H1 (cell line): Measurements from ENCODE around the gene CACNA1G. TPM values are rescaled to one million over a fixed set of nuclear protein-coding genes. Genes with fewer than 3 reads are reported as not detected.
A peak's percentile ranks its signal among the peaks of the same experiment; 100 is the strongest.

ENCODE experiments used
- CTCF ChIA-PET: fragments of 300-600 bp; sonication (Branson Sonifier 250); formaldehyde crosslinking; loops from one replicate; lab custom pipeline; 2021; ENCODE audit not compliant: partially characterized antibody; lab: Charles Lee
- POLR2A ChIA-PET: fragments of 300-600 bp; sonication (Branson Sonifier 250); formaldehyde crosslinking; loops from one replicate; lab custom pipeline; 2021; ENCODE audit warnings: inconsistent platforms; ENCODE audit not compliant: partially characterized antibody; lab: Charles Lee
- DNase-seq, 2 experiments: peaks; one replicate each; pipeline versions ENCODE4 v3.0.0 to v3.0.0-alpha.2; 2010 to 2022; ENCODE audit warnings: low spot score in 2 of 2, low read depth in 1 of 2, mixed read lengths in 1 of 2
- FAIRE-seq: peaks from 2 replicates; lab custom pipeline; 2011; peaks lifted over from hg19 to GRCh38; lab: Jason Lieb, UNC
- H2AFZ ChIP-seq: 2 replicates; pipeline ENCODE4 v1.8.1; 2012; ENCODE audit warnings: low read length, inconsistent platforms
- H2AK5ac ChIP-seq: 2 replicates; pipeline ENCODE4 v1.6.1; 2013; ENCODE audit warnings: low read depth, low read length
- H2BK120ac ChIP-seq: replicated peaks from 2 replicates; pipeline ENCODE3; 2013; ENCODE audit warnings: low read depth, low read length, inconsistent platforms
- H2BK12ac ChIP-seq: 2 replicates; pipeline ENCODE4 v1.6.1; 2013; ENCODE audit warnings: low read depth, low read length
- H2BK15ac ChIP-seq: 2 replicates; pipeline ENCODE4 v1.6.1; 2013; ENCODE audit warnings: low read length
- H2BK20ac ChIP-seq: 2 replicates; pipeline ENCODE4 v1.6.1; 2013; ENCODE audit warnings: low read length
- H2BK5ac ChIP-seq: 2 replicates; pipeline ENCODE4 v1.6.1; 2013; ENCODE audit warnings: low read depth, low read length
- H3K14ac ChIP-seq: 2 replicates; pipeline ENCODE4 v1.6.1; 2013; ENCODE audit warnings: inconsistent platforms; ENCODE audit not compliant: insufficient read length
- H3K18ac ChIP-seq: 2 replicates; pipeline ENCODE4 v1.6.1; 2013; ENCODE audit warnings: low read length; ENCODE audit errors: extremely low read depth
- H3K23ac ChIP-seq: 2 replicates; pipeline ENCODE4 v1.6.1; 2013; ENCODE audit warnings: inconsistent platforms; ENCODE audit not compliant: insufficient read length
- H3K23me2 ChIP-seq: 2 replicates; pipeline ENCODE4 v1.6.1; 2013; ENCODE audit warnings: low read depth, low read length
- H3K27ac ChIP-seq: 2 replicates; pipeline ENCODE4 v1.6.1; 2011; ENCODE audit warnings: low read depth, low read length, inconsistent platforms
- H3K27me3 ChIP-seq, 4 experiments: replicated peaks in 1 of 4; 1 replicate in 1 of 4; 2 replicates in 3 of 4; pipeline versions ENCODE4 v1.6.1 to v1.8.1; 2011 to 2013; ENCODE audit warnings: low read length in 3 of 4, mild to moderate bottlenecking in 3 of 4, inconsistent platforms in 2 of 4, mixed read lengths in 2 of 4, moderate library complexity in 1 of 4; ENCODE audit not compliant: control insufficient read depth in 3 of 4, insufficient read depth in 3 of 4; ENCODE audit errors: extremely low read depth in 1 of 4
- H3K36me3 ChIP-seq, 4 experiments: 2 replicates each; pipeline versions ENCODE4 v1.6.1 to v1.8.1; 2011 to 2013; ENCODE audit warnings: mild to moderate bottlenecking in 4 of 4, low read length in 3 of 4, moderate library complexity in 2 of 4, control low read depth in 1 of 4, inconsistent platforms in 1 of 4; ENCODE audit not compliant: insufficient read depth in 4 of 4, control insufficient read depth in 2 of 4
- H3K4ac ChIP-seq: replicated peaks from 2 replicates; pipeline ENCODE3; 2013; ENCODE audit warnings: low read length, low read depth, mixed read lengths, inconsistent platforms; ENCODE audit not compliant: insufficient read length
- H3K4me1 ChIP-seq, 4 experiments: replicated peaks in 1 of 4; 1 replicate in 1 of 4; 2 replicates in 3 of 4; pipeline versions ENCODE4 v1.6.1 to v1.8.1; 2011 to 2013; ENCODE audit warnings: low read length in 3 of 4, inconsistent platforms in 2 of 4, mixed read lengths in 1 of 4; ENCODE audit not compliant: insufficient read depth in 4 of 4, control insufficient read depth in 3 of 4
- H3K4me2 ChIP-seq, 2 experiments: 2 replicates each; pipeline versions ENCODE4 v1.6.1 to v1.8.1; 2011 to 2013; ENCODE audit warnings: low read depth in 2 of 2, low read length in 2 of 2, control low read depth in 1 of 2, inconsistent platforms in 1 of 2, mild to moderate bottlenecking in 1 of 2; ENCODE audit not compliant: insufficient read depth in 1 of 2
- H3K4me3 ChIP-seq, 4 experiments: fragments of 200-600, 300-600 bp in 1 of 4; sonication (generic), shearing (Covaris generic), sonication (Bioruptor Twin) in 1 of 4; 2 replicates each; pipeline versions ENCODE4 v1.5.1 to v1.8.1; 2011 to 2016; ENCODE audit warnings: low read length in 4 of 4, low read depth in 3 of 4, control low read depth in 2 of 4, inconsistent platforms in 2 of 4, mild to moderate bottlenecking in 2 of 4, mixed read lengths in 1 of 4, moderate library complexity in 1 of 4; ENCODE audit not compliant: insufficient read depth in 2 of 4; ENCODE audit errors: extremely low read depth in 1 of 4
- H3K56ac ChIP-seq: replicated peaks from 2 replicates; pipeline ENCODE3; 2013; ENCODE audit warnings: low read depth, mild to moderate bottlenecking, mixed read lengths, low read length, inconsistent platforms; ENCODE audit not compliant: insufficient read length
- H3K79me1 ChIP-seq: 2 replicates; pipeline ENCODE4 v1.6.1; 2013; ENCODE audit warnings: low read depth, low read length, control low read depth
- H3K79me2 ChIP-seq, 2 experiments: 2 replicates each; pipeline versions ENCODE4 v1.6.1 to v1.8.1; 2012 to 2013; ENCODE audit warnings: low read length in 2 of 2, mild to moderate bottlenecking in 2 of 2, inconsistent platforms in 1 of 2; ENCODE audit not compliant: insufficient read depth in 2 of 2, control insufficient read depth in 1 of 2
- H3K9ac ChIP-seq, 4 experiments: replicated peaks in 1 of 4; 1 replicate in 1 of 4; 2 replicates in 3 of 4; pipeline versions ENCODE4 v1.6.1 to v1.8.1; 2011 to 2013; ENCODE audit warnings: low read depth in 3 of 4, low read length in 3 of 4, control low read depth in 2 of 4, mild to moderate bottlenecking in 2 of 4, moderate library complexity in 2 of 4, inconsistent platforms in 1 of 4; ENCODE audit errors: extremely low read depth in 1 of 4
- H3K9me3 ChIP-seq, 2 experiments: 2 replicates each; pipeline versions ENCODE4 v1.6.1 to v1.8.1; 2012 to 2013; ENCODE audit warnings: mild to moderate bottlenecking in 2 of 2, moderate library complexity in 2 of 2, control low read depth in 1 of 2, inconsistent platforms in 1 of 2, low read depth in 1 of 2, low read length in 1 of 2, mixed read lengths in 1 of 2; ENCODE audit not compliant: insufficient read depth in 2 of 2
- H4K20me1 ChIP-seq, 2 experiments: replicated peaks in 1 of 2; 2 replicates each; pipeline versions ENCODE3 to v1.8.1; 2011 to 2013; ENCODE audit warnings: inconsistent platforms in 2 of 2, low read length in 2 of 2, mild to moderate bottlenecking in 1 of 2; ENCODE audit not compliant: insufficient read depth in 2 of 2, control insufficient read depth in 1 of 2
- H4K5ac ChIP-seq: 2 replicates; pipeline ENCODE4 v1.6.1; 2013; ENCODE audit warnings: low read length, low read depth, mixed read lengths, inconsistent platforms; ENCODE audit not compliant: insufficient read length
- H4K8ac ChIP-seq: 2 replicates; pipeline ENCODE4 v1.8.0; 2013; ENCODE audit warnings: mild to moderate bottlenecking, moderate library complexity, low read length, inconsistent platforms; ENCODE audit not compliant: insufficient read depth; ENCODE audit errors: extremely low read depth
- H4K91ac ChIP-seq: replicated peaks from 2 replicates; pipeline ENCODE3; 2013; ENCODE audit warnings: low read length, mixed read lengths, inconsistent platforms; ENCODE audit not compliant: insufficient read length
- BACH1 ChIP-seq: IDR thresholded peaks from 2 replicates; pipeline ENCODE4 v1.6.1; 2012; ENCODE audit warnings: low read length, improper control_type of control experiment
- CBX5 ChIP-seq: fragments of 300-800, 300-1000 bp; sonication (generic); IDR thresholded peaks from 2 replicates; pipeline ENCODE4 v1.7.1; 2016; ENCODE audit warnings: antibody characterized with exemption, low read length, low read depth
- CBX8 ChIP-seq: fragments of 300-800, 300-1000 bp; sonication (generic); IDR thresholded peaks from 2 replicates; pipeline ENCODE4 v1.7.1; 2016; ENCODE audit warnings: low read depth, low read length, borderline replicate concordance
- EZH2 ChIP-seq: fragments of 200-600 bp; sonication (generic); IDR thresholded peaks from 2 replicates; pipeline ENCODE4 v1.7.1; 2012; ENCODE audit warnings: low read depth, mild to moderate bottlenecking, moderate library complexity, low read length, inconsistent platforms; ENCODE audit not compliant: severe bottlenecking
- KDM4A ChIP-seq: IDR thresholded peaks from one replicate; pipeline ENCODE4 v1.7.1; 2012; ENCODE audit warnings: low read depth, mild to moderate bottlenecking, moderate library complexity, low read length, inconsistent platforms; ENCODE audit not compliant: severe bottlenecking
- NRF1 ChIP-seq: IDR thresholded peaks from 2 replicates; pipeline ENCODE4 v1.6.1; 2011; ENCODE audit warnings: mild to moderate bottlenecking, low read depth, low read length, improper control_type of control experiment
- RNF2 ChIP-seq: fragments of 200-900, 300-1000 bp; sonication (generic); IDR thresholded peaks from 2 replicates; pipeline ENCODE4 v1.7.1; 2016; ENCODE audit warnings: borderline replicate concordance, low read depth, mild to moderate bottlenecking, antibody characterized with exemption, low read length; ENCODE audit not compliant: poor library complexity, severe bottlenecking; ENCODE audit errors: missing control alignments
- SIRT6 ChIP-seq: IDR thresholded peaks from one replicate; pipeline ENCODE4 v1.7.1; 2012; ENCODE audit warnings: low read length, inconsistent platforms
- SUZ12 ChIP-seq: fragments of 200-600 bp; sonication (generic); IDR thresholded peaks from 2 replicates; pipeline ENCODE4 v1.6.1; 2012; ENCODE audit warnings: mild to moderate bottlenecking, inconsistent platforms, low read length, moderate library complexity, mixed read lengths
- TEAD4 ChIP-seq: IDR thresholded peaks from 2 replicates; pipeline ENCODE4 v1.6.1; 2012; ENCODE audit warnings: low read depth, low read length, inconsistent platforms, mixed read lengths
- YY1 ChIP-seq: IDR thresholded peaks from 2 replicates; pipeline ENCODE4 v1.6.1; 2011; ENCODE audit warnings: low read depth, mild to moderate bottlenecking, low read length
- WGBS, 2 experiments: shearing (Covaris generic) in 1 of 2; methylation state at CpG; one replicate each; pipeline versions ENCODE4 v1.1.6 to v1.1.7; 2013 to 2015; ENCODE audit warnings: low lambda C conversion rate in 2 of 2, mixed read lengths in 2 of 2, inconsistent platforms in 1 of 2, low coverage in 1 of 2, missing lambda C conversion rate in 1 of 2; ENCODE audit not compliant: insufficient replicate concordance in 2 of 2, insufficient coverage in 1 of 2, insufficient read length in 1 of 2; ENCODE audit errors: extremely low coverage in 1 of 2, missing lambda C conversion rate in 1 of 2; 5-methylcytosine and 5-hydroxymethylcytosine counted together
- polyA plus RNA-seq, 7 experiments: library from polyadenylated mRNA; depleted of rRNA in 3 of 7; stranded (reverse) in 5 of 7; unstranded in 2 of 7; fragments of >200 nt in 5 of 7; fragments of 200-250 nt in 2 of 7; gene quantifications; 1 replicate in 5 of 7; 2 replicates in 1 of 7; 4 replicates in 1 of 7; pipeline versions ENCODE4 v1.2.1 to v1.2.3, GENCODE V29; 2011 to 2013; ENCODE audit warnings: missing spikeins in 2 of 7, mixed read lengths in 2 of 7
- total RNA-seq: library from RNA; stranded (reverse); fragmentation: NEBNext Ultra II Directional; extraction: Animal tissue kit (Norgen Biotek cat#: 25700); gene quantifications from 2 replicates; pipeline ENCODE4 v1.2.1, GENCODE V29; 2021
- TF ChIP-seq, protein P1 (sequence below): IDR thresholded peaks from 2 replicates; pipeline ENCODE4 v1.6.1; 2011; ENCODE audit warnings: low read depth, mild to moderate bottlenecking, low read length; ENCODE audit not compliant: insufficient read depth

Gene CACNA1G
- total and polyA plus RNA-seq, 2 of the 8 experiments (the other 6 are each of a cell fraction or from before 2014, with no cell fraction given) = 2.9 to 4.9 TPM

DNA sequence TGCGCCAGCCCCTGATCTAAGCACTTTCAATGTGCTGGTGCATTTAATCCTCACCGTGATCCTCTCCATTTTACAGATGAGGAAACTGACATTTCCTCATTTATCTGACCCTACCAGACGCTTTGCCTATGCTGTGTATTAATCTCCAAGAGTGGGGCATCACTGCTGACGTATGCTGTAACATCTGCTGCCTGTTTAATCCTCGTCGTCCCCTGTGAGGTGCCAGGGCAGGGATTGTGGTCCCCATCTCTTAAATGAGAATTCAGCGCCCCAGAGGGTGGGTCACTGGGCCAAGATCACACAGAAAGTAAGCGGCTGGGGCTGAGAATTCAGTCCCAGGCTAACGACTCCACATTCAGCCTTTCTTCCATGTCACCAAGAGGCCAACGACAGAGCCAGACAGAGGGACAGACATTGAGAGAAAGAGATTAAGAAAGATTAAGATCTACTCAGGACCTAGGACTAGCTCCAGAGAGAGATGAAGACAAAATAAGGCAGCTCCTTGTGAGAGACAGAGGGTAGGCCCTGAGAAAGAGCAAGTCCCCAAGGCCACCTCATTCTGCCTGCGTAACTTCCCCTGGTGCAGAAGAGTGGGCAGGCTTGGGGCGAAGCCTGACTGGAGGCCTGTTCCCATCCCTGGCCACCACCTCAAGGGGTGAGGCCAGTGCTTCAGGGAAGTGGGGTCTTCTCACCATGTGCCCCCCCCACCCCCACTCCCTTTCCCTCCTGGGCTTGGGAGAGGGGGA, 13.5 kb downstream of the CACNA1G start:
- DNase-seq (no peak), FAIRE-seq (no peak)
- Histone ChIP-seq H2BK12ac (no peak overlapping the region), H4K8ac (no peak overlapping the region), H3K4me2 (no peak overlapping the region), H3K36me3 (peaks cover 0 to 3% (median 0%) of the 10 kb centered on the region in 4 experiments; a peak in 1 of 8 replicates), H3K4me1 (peaks cover 0 to 9% (median 6%) of the 10 kb centered on the region in 4 experiments; a peak in 4 of 7 replicates), H4K20me1 (peaks cover 2 to 7% of the 10 kb centered on the region in 2 experiments), H3K9ac (no peak overlapping the region), H3K4me3 (no peak overlapping the region), H4K91ac (no peak overlapping the region), H2BK20ac (no peak overlapping the region), H3K23ac (no peak overlapping the region), H3K79me1 (no peaks in the 10 kb centered on the region), H3K18ac (no peak overlapping the region), H3K27ac (no peak overlapping the region), H3K23me2 (0 out of 2 replicates have a peak, but pooled peaks cover 3% of the 10 kb centered on the region), H3K9me3 (no peaks in the 10 kb centered on the region), H3K56ac (no peak overlapping the region), H3K27me3 (no peaks in the 10 kb centered on the region), H4K5ac (no peak overlapping the region), H2BK120ac (no peak overlapping the region), H3K14ac (no peak overlapping the region), H2AFZ (no peak overlapping the region), H2BK5ac (no peak overlapping the region), H2AK5ac (no peak overlapping the region), H2BK15ac (no peak overlapping the region), H3K4ac (peak overlapping the region; percentile 23), H3K79me2 (no peaks in the 10 kb centered on the region)
- WGBS, 2 experiments = 89% methylated on average over 12 of the region's 12 CpGs; no CpG with 5 or more reads in 1 of the 2 experiments
- CTCF ChIA-PET = interaction anchor here (0.5 to 5.0 kb wide), 16 partner anchors 11 to 204 kb away, joined by 3 to 45 read pairs (median 5); no protein-coding TSS in a partner anchor
- POLR2A ChIA-PET = no interaction called here
- no peak for TF ChIP-seq TEAD4
- no peak for TF ChIP-seq NRF1
- no peak for TF ChIP-seq EZH2
- TF ChIP-seq, protein P1, sequence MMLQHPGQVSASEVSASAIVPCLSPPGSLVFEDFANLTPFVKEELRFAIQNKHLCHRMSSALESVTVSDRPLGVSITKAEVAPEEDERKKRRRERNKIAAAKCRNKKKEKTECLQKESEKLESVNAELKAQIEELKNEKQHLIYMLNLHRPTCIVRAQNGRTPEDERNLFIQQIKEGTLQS = no peak
- no peak for TF ChIP-seq KDM4A
- no peak for TF ChIP-seq BACH1
- no peak for TF ChIP-seq CBX8
- no peak for TF ChIP-seq RNF2
- no peak for TF ChIP-seq SUZ12
- TF ChIP-seq SIRT6 = no peak
- TF ChIP-seq YY1 = no peak
- no peak for TF ChIP-seq CBX5
